GM18519 (cell line): ENCODE results near the gene BAHCC1.

Experiments used
- ATAC-seq: cut with Tn5 transposase; IDR thresholded peaks from one replicate; pipeline ENCODE4 v1.9.1; 2021; ENCODE audit warnings: mild to moderate bottlenecking, moderate library complexity; ENCODE audit not compliant: unreplicated experiment, low FRiP score

Gene BAHCC1

DNA sequence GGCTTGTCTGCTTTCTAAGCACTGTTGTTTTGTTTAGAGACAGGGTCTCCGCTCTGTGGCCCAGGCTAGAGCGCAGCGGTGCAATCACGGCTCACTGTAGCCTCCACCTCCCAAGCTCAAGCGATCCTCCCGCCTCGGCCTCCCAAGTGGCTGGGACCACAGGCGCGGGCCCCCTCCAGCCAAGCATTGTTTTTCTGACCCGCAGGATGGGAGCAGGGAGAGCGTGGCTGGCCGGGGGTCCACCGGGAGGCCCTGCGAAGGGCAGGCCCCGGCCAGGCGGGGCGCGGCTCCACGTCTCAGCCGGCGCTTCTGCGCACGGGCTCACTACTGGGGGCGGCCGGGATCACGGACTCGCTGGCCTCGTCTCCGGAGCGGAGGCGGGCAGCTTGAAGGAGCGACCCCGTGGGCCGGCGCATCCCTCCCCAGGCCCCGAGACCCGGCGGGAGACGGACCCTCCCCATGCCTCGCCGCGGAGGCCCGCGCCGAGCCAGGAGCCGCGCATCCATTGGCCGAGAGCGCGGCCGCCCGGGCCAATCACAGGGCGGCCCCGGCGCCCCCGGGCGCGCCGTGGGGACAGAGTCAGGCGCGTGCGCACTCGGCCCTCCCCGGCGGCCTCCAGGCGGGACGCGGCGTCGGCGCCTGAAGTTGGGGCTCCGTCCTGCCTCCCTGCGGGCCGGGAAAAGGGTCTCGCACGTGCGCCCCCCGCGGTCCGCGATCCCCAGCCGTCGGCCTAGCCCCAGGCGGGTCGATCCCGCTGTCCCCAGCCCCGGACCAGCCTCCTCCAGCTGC is 92.4 kb downstream of the BAHCC1 start:
- no peak for ATAC-seq

DNA sequence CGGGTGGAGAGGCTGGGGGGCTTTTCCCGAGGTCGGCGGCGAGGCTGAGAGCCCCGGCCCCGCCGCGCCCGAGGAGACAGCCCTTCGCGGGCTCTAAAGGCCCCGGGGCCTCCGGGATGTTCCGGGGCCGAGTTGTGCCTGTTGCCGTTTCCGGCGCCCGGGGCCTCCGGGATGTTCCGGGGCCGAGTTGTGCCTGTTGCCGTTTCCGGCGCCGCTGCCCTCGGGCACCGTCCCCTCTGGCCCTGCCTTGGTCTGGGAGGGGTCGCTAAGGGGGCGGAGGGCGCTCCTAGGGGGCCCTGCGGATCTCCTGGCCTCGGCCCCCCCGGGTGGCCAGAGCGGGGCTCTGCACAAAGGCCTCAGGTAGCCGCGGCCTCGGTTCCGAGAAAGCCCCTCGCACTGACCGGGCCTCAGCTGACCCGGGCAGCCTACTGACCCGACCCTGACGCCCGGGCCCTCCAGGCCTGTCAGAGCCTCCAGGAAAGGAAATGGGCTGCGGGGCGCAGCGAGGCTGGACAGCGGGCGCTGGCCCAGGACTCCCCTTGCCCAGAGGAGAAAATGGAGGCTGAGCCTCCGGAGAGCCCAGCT is 93.1 kb downstream of the BAHCC1 start:
- no peak for ATAC-seq

- ATAC-seq, result no peak
These were observed 94.0 kb downstream of the BAHCC1 start for GRCh38 chr17:81489012-81489997.

GRCh38 chr17:81489998-81490992 is 95.0 kb downstream of the BAHCC1 start:
- no peak for ATAC-seq

- ATAC-seq, result no peak
These were observed 95.9 kb downstream of the BAHCC1 start for GRCh38 chr17:81491181-81491581.

DNA sequence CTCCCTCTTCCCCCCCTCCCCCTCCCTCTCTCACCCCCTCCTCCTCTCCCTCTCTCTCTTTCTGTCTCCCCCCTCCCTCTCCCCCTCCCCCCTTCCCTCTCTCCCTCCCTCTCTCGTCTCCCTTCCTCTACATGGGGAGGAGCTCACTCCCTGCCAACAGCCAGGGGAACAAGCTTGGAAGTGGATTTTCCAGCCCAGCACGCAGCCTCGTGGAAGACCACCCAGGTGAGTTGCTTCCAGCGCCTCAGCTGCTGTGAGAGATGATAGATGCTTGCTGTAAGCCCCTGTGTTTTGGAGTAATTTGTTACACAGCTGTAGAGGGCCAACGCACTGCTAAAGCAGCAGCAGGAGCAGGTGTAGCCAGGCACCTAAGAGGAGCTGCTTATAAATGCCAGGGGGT is 96.5 kb downstream of the BAHCC1 start:
- ATAC-seq, result no peak

- no peak for ATAC-seq
These were observed 96.9 kb downstream of the BAHCC1 start for GRCh38 chr17:81492202-81492601.

DNA sequence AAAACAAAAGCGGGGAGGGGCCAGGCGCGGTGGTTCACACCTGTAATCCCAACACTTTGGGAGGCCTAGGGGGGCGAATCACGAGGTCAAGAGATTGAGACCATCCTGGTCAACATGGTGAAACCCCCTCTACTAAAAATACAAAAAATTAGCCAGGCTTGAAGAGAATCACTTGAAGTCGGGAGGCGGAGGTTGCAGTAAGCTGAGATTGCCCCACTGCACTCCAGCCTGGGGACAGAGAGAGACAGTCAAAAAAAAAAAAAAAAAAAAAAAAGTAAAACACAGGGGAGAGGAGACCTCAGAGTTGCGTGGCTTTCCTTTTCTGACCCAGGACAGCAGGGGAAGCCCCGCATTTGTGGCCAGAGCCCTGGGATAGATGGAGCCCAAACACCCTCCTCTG is 97.4 kb downstream of the BAHCC1 start:
- no peak for ATAC-seq

DNA sequence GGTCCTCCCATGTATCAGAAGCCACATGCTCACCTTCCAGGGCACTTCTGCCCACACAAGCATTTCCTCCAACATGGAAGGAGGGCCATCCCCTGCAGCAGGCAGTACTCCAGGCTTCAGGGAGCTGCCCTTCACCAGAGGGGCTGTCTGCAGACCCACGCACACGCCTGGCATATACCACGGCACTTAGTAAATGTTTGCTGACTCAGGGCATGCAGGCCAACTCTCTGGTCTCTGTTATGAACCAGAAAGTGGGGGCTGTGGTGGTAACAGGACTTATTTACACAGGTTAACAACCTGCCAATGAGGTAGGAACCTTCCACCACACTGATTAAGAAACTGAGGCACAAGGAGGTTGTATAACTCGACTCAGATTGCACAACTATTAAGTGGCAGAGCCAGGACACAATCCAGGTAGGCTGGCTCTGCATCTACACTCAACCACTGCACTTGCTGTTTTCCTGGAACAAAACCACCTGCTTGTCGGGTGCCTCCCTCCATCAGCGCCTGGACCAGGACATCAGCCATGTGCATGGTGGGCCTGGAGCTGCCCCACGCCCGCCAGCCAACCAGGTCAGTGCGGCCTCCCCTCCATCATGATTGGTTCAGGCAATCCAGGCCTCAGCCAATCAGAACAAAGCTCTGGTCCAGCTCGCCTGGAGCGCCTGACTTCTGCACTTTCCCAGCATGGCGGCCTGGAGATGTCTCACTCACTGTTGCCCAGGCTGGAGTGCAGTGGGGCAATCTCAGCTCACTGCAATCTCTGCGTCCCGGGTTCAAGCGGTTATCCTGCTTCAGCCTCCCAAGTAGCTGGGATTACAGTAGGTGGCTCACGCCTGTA is 98.2 kb downstream of the BAHCC1 start:
- no peak for ATAC-seq

GRCh38 chr17:81494626-81495377 is 99.5 kb downstream of the BAHCC1 start:
- no peak for ATAC-seq

GRCh38 chr17:81498953-81499600 is 103.8 kb downstream of the BAHCC1 start:
- ATAC-seq, result no peak

GRCh38 chr17:81499601-81499970 is 104.3 kb downstream of the BAHCC1 start:
- no peak for ATAC-seq

GRCh38 chr17:81500047-81500446 is 104.8 kb downstream of the BAHCC1 start:
- ATAC-seq, result no peak

- no peak for ATAC-seq
These were observed 107.3 kb downstream of the BAHCC1 start for GRCh38 chr17:81502471-81503017.

GRCh38 chr17:81503619-81504018 is 108.4 kb downstream of the BAHCC1 start:
- no peak for ATAC-seq

GRCh38 chr17:81508639-81509206 is 113.5 kb downstream of the BAHCC1 start:
- no peak for ATAC-seq
